Brain pericyte (primary cell): ENCODE results near the gene HJV.

Experiments
- DNase-seq: peaks from one replicate; pipeline ENCODE4 v3.0.0-alpha.2; 2012; ENCODE audit warnings: low read depth, low spot score

HJV gene

GRCh38 chr1:146022403-146023127, 1.0 kb upstream of the HJV start:
- no peak for DNase-seq

GRCh38 chr1:146021050-146021445, 487 bp downstream of the HJV start:
- no peak for DNase-seq

- DNase-seq = no peak
Measured at GRCh38 chr1:146020058-146021049, 1.2 kb downstream of the HJV start.

GRCh38 chr1:146019231-146020057, 2.1 kb downstream of the HJV start:
- no peak for DNase-seq

- no peak for DNase-seq
Measured at GRCh38 chr1:146016891-146017290, 4.6 kb downstream of the HJV start.

GRCh38 chr1:146013559-146013922, 8.0 kb downstream of the HJV start:
- no peak for DNase-seq

- DNase-seq = no peak
Measured at GRCh38 chr1:146012703-146013558, 8.6 kb downstream of the HJV start.

GRCh38 chr1:146010126-146010738, 11.3 kb downstream of the HJV start:
- no peak for DNase-seq

GRCh38 chr1:146007489-146008133, 13.9 kb downstream of the HJV start:
- no peak for DNase-seq

- DNase-seq = no peak
Measured at GRCh38 chr1:146001709-146002108, 19.8 kb downstream of the HJV start.

GRCh38 chr1:145999321-146000024, 22.1 kb downstream of the HJV start:
- no peak for DNase-seq

GRCh38 chr1:145997718-145998023, 23.9 kb downstream of the HJV start:
- DNase-seq = no peak

- DNase-seq = no peak
Measured at GRCh38 chr1:145997016-145997717, 24.4 kb downstream of the HJV start.

GRCh38 chr1:145996433-145997015, 25.0 kb downstream of the HJV start, which contains the start of gene TXNIP:
Gene TXNIP, minus strand, starts transcription at chr1:145996579. Its CDS starts 313 bp downstream, at chr1:145996266.
- DNase-seq = peak; percentile 94

GRCh38 chr1:145995964-145996432, 25.5 kb downstream of the HJV start:
- no peak for DNase-seq

GRCh38 chr1:145995148-145995881, 26.2 kb downstream of the HJV start:
- DNase-seq = no peak

GRCh38 chr1:145994391-145995120, 27.0 kb downstream of the HJV start:
- DNase-seq = no peak
